Measurements from ENCODE around the gene MKS1. TPM values are rescaled to one million over a fixed set of nuclear protein-coding genes. Genes with fewer than 3 reads are reported as not detected.

Gene MKS1
- total and polyA plus RNA-seq, 2 experiments from 2014 or later = 14.0 to 17.4 TPM

- TF ChIP-seq ZNF331 (CRISPR knock-in tag; IDR thresholded peaks at IDR 0.05; ENCODE audit: low read depth) = no peak
Observed at GRCh38 chr17:58191241-58191896, 27.7 kb downstream of the MKS1 start (continued).

DNA sequence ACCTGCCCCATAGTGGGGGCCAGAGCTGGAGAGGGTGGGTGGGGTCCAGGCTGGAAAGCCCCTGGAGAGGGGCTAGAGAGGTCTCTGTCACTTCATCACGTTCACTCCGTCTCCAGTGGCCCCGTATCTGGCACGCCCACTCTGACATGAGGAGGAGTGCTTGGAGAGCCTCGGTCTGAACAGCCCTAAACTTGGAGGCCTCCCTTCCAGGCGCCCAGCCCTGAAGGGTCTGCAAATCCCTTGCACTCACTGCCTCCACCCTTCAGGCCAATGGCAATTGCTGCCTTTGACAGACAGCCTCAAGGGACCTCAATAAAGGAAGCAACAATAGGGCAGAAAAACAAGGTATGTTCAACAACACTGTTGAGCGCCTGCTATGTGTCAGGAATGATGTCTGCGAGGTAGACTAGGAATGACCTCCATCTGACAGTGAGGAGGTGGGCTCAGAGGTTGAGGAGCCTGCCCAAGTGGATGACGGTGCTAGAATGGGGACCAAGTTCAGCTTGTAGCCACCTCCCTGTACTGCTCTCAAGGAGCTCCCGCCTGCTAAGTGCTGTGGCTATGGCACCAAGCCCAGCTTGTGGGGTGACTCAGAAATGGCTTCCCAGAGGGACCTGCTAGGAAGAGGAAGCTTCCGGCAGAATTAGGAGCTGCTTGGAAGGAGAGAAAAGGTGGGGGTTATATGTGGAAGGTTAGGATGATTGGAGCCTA, 29.5 kb downstream of the MKS1 start:
- no peak for DNase-seq (ENCODE audit: low spot score)
- Mint-ChIP-seq H3K4me1 (peaks cover 2% of the 10 kb centered on the region; the same call in 2 of the 3 replicates), H3K27me3 (ENCODE audit: insufficient read depth, low read depth, poor library complexity) (peaks cover 16% of the 10 kb centered on the region)

More for the DNA sequence above, 29.5 kb downstream of the MKS1 start:
- no peak for ATAC-seq
- H3K9me3 Mint-ChIP-seq = no peaks in the 10 kb centered on the region
- no peaks in the 10 kb centered on the region for H3K9me2 ChIP-seq (ENCODE audit: insufficient read depth)
- no peak overlapping the region for H3K4me3 Mint-ChIP-seq
- H3K4me1 ChIP-seq (ENCODE audit: insufficient read depth) = no peaks in the 10 kb centered on the region
- H4K20me1 ChIP-seq (replicated peaks; ENCODE audit: insufficient read depth) = no peaks in the 10 kb centered on the region
- no peak overlapping the region for H3K27ac Mint-ChIP-seq
- H3K36me3 Mint-ChIP-seq (ENCODE audit: low read depth) = no peaks in the 10 kb centered on the region
- no peaks in the 10 kb centered on the region for H3K79me2 ChIP-seq (replicated peaks; ENCODE audit: insufficient read depth)
- no peak for TF ChIP-seq ZNF114 (CRISPR knock-in tag; IDR thresholded peaks at IDR 0.05)
- no peak for TF ChIP-seq REST (IDR thresholded peaks at IDR 0.05; ENCODE audit: unreplicated experiment)
- TF ChIP-seq STAT1 (IDR thresholded peaks at IDR 0.05; ENCODE audit: unreplicated experiment) = no peak
- no peak for TF ChIP-seq ZNF331 (CRISPR knock-in tag; IDR thresholded peaks at IDR 0.05; ENCODE audit: low read depth)
- no peak for TF ChIP-seq EZH2 (IDR thresholded peaks at IDR 0.05; ENCODE audit: low read depth, unreplicated experiment)
- TF ChIP-seq POLR2AphosphoS5 (IDR thresholded peaks at IDR 0.05; ENCODE audit: low read depth) = no peak
- TF ChIP-seq, protein P1, sequence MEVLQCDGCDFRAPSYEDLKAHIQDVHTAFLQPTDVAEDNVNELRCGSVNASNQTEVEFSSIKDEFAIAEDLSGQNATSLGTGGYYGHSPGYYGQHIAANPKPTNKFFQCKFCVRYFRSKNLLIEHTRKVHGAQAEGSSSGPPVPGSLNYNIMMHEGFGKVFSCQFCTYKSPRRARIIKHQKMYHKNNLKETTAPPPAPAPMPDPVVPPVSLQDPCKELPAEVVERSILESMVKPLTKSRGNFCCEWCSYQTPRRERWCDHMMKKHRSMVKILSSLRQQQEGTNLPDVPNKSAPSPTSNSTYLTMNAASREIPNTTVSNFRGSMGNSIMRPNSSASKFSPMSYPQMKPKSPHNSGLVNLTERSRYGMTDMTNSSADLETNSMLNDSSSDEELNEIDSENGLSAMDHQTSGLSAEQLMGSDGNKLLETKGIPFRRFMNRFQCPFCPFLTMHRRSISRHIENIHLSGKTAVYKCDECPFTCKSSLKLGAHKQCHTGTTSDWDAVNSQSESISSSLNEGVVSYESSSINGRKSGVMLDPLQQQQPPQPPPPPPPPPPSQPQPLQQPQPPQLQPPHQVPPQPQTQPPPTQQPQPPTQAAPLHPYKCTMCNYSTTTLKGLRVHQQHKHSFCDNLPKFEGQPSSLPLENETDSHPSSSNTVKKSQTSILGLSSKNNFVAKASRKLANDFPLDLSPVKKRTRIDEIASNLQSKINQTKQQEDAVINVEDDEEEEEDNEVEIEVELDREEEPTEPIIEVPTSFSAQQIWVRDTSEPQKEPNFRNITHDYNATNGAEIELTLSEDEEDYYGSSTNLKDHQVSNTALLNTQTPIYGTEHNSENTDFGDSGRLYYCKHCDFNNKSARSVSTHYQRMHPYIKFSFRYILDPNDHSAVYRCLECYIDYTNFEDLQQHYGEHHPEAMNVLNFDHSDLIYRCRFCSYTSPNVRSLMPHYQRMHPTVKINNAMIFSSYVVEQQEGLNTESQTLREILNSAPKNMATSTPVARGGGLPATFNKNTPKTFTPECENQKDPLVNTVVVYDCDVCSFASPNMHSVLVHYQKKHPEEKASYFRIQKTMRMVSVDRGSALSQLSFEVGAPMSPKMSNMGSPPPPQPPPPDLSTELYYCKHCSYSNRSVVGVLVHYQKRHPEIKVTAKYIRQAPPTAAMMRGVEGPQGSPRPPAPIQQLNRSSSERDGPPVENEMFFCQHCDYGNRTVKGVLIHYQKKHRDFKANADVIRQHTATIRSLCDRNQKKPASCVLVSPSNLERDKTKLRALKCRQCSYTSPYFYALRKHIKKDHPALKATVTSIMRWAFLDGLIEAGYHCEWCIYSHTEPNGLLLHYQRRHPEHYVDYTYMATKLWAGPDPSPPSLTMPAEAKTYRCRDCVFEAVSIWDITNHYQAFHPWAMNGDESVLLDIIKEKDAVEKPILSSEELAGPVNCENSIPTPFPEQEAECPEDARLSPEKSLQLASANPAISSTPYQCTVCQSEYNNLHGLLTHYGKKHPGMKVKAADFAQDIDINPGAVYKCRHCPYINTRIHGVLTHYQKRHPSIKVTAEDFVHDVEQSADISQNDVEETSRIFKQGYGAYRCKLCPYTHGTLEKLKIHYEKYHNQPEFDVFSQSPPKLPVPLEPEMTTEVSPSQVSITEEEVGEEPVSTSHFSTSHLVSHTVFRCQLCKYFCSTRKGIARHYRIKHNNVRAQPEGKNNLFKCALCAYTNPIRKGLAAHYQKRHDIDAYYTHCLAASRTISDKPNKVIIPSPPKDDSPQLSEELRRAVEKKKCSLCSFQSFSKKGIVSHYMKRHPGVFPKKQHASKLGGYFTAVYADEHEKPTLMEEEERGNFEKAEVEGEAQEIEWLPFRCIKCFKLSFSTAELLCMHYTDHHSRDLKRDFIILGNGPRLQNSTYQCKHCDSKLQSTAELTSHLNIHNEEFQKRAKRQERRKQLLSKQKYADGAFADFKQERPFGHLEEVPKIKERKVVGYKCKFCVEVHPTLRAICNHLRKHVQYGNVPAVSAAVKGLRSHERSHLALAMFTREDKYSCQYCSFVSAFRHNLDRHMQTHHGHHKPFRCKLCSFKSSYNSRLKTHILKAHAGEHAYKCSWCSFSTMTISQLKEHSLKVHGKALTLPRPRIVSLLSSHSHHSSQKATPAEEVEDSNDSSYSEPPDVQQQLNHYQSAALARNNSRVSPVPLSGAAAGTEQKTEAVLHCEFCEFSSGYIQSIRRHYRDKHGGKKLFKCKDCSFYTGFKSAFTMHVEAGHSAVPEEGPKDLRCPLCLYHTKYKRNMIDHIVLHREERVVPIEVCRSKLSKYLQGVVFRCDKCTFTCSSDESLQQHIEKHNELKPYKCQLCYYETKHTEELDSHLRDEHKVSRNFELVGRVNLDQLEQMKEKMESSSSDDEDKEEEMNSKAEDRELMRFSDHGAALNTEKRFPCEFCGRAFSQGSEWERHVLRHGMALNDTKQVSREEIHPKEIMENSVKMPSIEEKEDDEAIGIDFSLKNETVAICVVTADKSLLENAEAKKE (CRISPR knock-in tag; IDR thresholded peaks at IDR 0.05) = no peak
- no peak for TF ChIP-seq CTCF (conservative IDR thresholded peaks at IDR 0.05; ENCODE audit: low read depth in 2 of 2)
- TF ChIP-seq EZH2phosphoT487 (IDR thresholded peaks at IDR 0.05; ENCODE audit: unreplicated experiment) = no peak
- TF ChIP-seq CREB1 (CRISPR knock-in tag; IDR thresholded peaks at IDR 0.05; ENCODE audit: low read depth) = no peak
- no peak for TF ChIP-seq JUNB (IDR thresholded peaks at IDR 0.05; ENCODE audit: unreplicated experiment)
- no peaks in the 10 kb centered on the region for H3K36me3 ChIP-seq (ENCODE audit: insufficient read depth)
- no peak overlapping the region for H3K4me3 ChIP-seq
- H3K4me2 ChIP-seq = no peak overlapping the region
- no peak overlapping the region for H3K27ac ChIP-seq (ENCODE audit: low read depth)
- no peaks in the 10 kb centered on the region for H3K27me3 ChIP-seq (ENCODE audit: insufficient read depth)
- no peaks in the 10 kb centered on the region for H3F3A ChIP-seq (replicated peaks; ENCODE audit: low read depth)
- no peak overlapping the region for H2AFZ ChIP-seq

Data from GM23338 (cell line).